HG02642 (cell line): ENCODE results near the gene MCUB.
A peak's percentile ranks its signal among the peaks of the same experiment; 100 is the strongest.

Experiments used
- ATAC-seq: cut with Tn5 transposase; IDR thresholded peaks from one replicate; pipeline ENCODE4 v1.9.1; 2021; ENCODE audit warnings: mild to moderate bottlenecking; ENCODE audit not compliant: unreplicated experiment, poor library complexity

MCUB gene

DNA sequence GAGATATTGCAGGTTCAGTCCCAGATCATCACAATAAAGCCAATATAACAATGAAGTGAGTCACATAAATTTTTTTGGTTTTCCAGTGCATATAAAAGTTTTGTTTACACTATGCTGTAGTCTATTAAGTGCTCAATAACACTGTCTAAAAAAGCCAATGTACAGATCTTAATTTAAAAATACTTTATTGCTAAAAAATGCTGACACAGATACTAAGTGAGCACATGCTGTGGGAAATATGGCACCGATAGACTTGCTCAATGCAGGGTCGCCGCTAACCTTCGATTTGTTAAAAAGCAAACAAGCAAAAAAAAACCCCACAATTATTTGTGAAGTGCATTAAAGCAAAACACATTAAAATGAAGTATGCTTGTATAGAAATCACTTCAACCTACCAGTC lies 159.6 kb downstream of the MCUB start:
- ATAC-seq: no peak

DNA sequence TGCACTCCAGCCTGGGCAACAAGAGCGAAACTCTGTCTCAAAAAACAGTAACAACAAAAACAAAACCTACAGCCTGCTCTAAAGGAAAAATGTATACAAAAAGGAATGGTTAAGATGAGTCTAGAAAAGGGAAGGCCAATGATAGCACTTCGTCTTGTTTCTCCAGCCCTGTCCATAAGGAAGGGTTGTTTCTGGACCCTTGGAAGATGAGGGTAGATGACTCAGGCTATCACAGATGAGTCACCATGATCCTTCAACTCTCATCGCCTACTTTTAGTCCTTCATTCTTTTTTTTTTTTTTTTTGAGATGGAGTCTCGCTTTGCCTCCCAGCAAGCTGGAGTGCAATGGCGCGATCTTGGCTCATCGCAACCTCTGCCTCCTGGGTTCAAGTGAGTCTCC lies 161.0 kb downstream of the MCUB start:
- ATAC-seq: no peak

DNA sequence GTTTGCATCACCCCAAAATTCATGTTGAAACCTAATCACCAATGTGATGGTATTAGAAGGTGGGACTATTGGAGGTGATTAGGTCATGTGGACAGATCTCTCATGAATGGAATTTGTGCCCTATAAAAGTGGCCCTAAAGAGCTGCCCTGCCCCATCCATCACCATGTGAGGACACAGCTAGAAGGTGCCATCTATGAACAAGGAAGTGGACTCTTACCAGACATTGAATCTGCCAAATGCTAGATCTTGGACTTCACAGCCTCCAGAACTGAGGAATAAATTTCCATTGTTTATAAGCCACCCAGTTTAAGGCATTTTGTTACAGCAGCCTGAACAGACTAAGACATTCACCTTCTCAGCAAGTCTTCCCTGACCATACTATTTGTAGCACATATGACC lies 162.3 kb downstream of the MCUB start:
- ATAC-seq: no peak

DNA sequence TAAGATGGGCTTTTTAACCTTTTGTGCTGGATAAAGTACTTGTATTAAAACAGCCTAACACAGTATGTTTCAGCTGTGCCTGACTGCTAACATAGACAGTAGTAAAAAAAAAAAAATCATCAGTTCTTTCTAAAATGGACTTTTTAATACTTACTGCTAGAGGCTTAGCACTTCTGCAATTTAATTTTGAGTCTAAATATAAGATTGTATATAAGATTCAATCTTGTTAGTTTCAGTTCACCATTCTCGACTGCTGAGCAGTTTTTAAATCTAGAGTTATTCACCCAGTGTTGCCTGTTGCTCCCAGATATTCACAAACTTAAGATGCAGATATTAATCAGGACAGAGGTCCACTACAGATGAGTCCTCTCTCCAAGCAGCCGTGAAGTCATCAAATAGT lies 163.1 kb downstream of the MCUB start:
- no peak for ATAC-seq

DNA sequence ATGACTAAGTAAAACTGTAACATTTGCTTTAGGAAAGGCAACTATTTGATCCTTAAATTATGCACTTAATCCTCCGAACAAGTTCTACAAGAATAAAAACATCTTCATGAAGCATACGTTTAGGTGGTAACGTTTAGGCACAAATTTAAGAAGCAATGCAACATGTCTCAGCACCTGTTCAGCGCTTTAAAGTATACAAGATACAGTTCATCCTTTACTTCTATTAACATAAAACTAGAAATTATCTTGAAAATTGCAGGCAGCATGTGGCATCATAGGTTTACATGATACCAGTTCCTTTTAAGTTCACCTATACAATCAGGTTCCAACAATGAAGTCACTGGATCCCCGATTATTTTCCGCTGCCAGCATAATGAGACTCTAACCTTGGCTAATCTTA lies 168.3 kb downstream of the MCUB start:
- no peak for ATAC-seq

DNA sequence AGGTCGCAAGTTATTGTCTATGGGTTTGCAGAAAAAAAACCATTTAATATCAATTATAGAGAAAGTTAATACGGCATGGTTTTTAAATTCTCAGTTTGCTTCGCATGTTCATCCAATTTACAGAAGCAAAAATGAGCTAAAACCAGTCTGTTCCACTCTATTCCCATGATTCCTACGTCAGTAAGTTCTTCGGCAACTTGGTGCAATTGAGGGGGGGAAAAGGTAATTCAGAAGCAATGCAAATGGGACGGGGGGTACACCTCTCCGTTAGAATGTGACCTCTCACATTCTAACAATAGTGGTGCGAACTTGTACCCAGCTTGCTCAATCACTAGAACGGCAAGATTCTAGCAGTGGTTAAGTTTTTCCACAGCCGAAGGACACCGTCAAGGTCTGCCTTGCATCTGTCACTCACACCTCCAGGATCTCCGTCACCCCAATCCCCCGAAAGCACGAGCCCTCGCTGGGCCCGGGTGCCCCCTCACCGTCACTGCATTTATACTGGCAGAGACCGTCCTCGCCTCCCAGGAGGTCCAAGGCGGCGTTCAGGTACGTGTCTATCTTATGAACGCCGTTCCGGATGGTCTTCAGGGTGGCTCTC lies 169.2 kb downstream of the MCUB start:
- no peak for ATAC-seq

DNA sequence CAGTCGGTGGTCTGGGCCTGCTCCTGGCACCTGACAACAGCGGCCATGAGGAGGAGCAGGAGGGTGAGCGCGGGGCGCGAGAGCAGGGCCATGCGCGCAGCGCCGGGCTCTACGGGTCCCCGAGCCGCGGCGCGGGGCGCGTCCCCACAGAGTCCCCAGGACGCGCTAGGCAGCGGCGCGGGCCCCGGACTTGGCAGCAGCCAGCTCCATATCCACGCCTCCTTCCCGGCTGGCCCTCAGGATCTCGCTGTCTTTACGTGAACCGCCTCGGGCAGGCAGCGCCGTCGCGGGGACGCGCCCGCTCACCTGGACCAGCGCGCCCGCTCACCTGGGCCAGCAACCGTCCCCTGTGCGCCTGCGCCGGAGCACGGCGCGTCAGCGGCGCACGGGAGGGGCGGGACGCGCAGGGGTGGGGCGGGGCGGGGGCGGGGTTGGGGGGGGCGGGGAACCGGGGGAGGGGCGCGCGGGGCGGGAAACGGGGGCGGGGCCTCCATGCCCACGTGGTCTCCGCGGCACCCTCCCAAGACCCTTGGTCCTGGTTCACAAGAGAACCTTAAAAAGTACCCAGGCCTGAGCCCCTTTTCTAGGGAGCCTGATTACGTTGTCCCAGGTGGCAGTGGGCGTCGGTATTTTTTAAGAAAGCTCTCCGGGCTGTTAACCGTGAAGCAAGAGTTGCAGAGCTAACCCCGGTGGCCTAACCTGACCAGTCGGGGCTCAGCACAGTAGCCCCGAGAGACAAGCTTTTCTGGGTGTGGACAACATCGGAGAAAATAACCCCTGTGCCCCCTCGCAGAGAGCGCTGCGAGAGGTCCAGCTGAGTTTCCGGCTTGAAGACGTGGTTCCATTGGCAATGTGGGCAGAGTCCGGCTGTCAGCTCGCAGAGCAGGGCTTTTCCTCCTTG lies 169.9 kb downstream of the MCUB start, which contains the start of gene PLA2G12A:
PLA2G12A (minus strand) TSS at position 353 of the 901 bp plus-strand sequence; CDS start at position 92, 261 bp downstream.
- ATAC-seq: peak; percentile 88

DNA sequence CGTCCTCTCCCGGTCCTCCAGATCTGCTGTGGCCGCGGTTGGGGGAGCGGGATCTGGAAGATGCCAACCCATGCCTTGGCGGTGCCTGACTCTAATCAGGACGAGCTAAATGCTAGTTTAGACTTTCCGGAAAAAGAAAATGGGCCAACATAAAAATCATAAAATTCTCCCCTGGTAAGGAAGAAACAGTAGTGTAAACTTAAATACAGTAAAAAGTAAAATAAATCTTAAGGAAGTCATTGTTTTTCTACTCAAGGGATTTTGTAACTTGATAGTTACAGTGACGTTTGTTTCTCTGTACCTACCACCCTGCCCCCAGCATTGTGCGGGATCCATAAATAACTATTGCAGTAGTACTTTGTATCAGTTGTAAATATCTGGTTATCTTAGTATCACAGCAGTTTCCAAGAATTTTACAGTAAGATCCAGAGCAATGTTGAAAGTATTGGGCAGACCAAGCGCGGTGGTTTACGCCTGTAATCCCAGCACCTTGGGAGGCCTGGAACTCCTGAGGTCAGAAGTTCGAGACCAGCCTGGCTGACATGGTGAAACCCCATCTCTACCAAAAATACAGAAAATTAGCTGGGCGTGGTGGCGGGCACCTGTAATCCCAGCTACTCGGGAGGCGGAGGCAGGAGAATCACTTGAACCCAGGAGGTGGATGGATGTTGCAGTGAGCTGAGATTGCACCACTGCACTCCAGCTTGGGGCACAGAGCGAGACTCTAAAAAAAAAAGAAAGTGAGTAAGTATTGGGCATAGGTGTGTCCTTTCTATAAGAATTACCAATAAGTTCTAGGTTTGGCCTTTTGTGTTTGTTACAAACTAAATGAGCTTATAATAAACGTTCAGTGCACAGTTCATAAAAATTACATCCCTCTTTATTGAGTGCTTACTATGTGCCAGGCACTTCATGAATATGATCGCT lies 170.8 kb downstream of the MCUB start:
- no peak for ATAC-seq

DNA sequence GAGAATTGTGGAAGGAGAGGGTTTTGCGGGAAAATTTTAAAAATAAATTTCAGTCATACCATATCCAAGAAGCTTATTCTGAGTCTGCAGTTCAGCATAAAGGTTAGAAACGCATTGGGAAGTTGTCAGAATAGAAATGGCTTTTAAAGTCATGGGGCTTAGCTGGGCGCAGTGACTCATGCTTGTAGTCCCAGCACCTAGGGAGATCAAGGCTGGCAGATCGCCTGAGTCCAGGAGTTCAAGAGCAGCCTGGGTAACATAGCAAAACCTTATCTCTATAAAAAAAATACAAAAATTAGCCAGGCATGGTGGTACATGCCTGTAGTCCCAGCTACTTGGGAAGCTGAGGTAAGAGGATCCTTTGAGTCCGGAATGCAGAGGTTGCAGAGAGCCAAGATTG lies 173.7 kb downstream of the MCUB start:
- ATAC-seq: no peak

DNA sequence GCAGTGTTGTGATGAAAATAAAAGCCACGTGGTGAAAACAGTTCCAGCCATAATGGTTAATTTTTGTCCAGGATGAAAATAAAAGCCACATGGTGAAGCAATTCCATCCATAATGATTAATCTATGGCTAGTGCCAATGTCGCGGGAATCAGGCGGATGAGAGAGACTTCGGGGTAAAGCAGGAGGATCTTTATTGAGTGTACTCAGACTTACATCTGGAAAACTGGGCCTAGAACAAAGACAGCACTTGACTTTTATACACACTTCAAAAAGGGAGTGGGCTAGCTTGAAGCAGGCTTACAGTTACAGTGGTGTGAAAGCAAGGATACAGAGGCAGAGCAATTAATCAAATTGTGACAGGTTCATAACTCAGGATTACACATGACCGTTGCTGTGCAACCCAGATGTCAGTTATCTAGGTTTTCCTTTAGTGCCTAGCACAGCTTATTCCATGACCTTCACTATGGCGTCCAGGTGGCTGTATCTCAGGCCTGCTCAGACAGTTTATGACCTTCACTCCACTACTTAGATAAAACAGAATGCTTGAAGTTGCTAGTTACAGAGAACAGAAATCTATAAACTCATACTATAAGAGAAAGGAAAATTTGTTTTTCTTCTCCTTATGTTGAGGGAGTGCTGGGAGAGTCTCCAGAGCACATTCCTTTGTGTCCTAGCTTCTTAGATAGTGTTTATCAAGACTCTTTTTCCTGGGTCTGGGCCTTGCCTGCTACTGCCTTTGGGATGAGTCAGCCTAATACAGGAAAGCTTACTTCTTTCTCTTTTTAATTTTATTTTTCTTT lies 175.7 kb downstream of the MCUB start:
- no peak for ATAC-seq
